ENCODE measurements around the gene MTOR. TPM values are rescaled to one million over a fixed set of nuclear protein-coding genes. Genes with fewer than 3 reads are reported as not detected.

MTOR gene
- total and polyA plus RNA-seq, 10 of the 15 experiments (the other 5 are each of a cell fraction or from before 2014, with no cell fraction given): 6.6 to 41.8 (median 29.8) TPM

DNA sequence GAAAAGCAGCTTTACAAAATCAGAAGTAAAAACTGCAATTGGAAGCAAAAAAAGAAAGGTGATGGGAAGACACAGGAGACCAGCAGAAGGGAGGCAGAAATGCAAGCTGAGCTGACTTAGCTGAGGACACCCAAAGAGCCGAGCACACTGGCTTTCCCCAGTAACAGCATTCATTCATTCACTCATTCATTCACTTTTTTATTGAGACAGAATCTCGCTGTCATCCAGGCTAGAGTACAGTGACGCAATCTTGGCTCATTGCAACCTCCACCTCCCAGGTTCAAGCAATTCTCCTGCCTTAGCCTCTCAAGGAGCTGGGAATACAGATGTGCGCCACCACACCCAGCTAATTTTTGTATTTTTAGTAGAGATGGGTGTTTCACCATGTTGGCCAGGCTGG, 65.0 kb downstream of the MTOR start:
- ATAC-seq (no peak), DNase-seq (ENCODE audit: low read depth, low spot score) (no peak), FAIRE-seq (no peak)
- no peak overlapping the region for H3K4me2 ChIP-seq (ENCODE audit: control insufficient read depth, insufficient read depth)
- no peaks in the 10 kb centered on the region for H3K79me2 ChIP-seq (ENCODE audit: control insufficient read depth, insufficient read depth, low read length)
- ChIA-PET RAD21 (ENCODE audit: unreplicated experiment) (no interaction called here), CTCF (no interaction called here), SMC1A (ENCODE audit: uncharacterized antibody, unreplicated experiment) (interaction anchor here (0.9 kb wide), 1 partner anchor 128 kb away, joined by 3 read pairs; no protein-coding TSS in a partner anchor), POLR2A (no interaction called here)
- in situ Hi-C loops (cut with MboI): no loop called here
- H3K4me3 ChIP-seq: no peak overlapping the region
- BruUV-seq (replicated peaks): no TSS peak
- H3K9ac ChIP-seq (ENCODE audit: control insufficient read depth, insufficient read depth, low read length): no peak overlapping the region
- H3K27me3 ChIP-seq (replicated peaks in 1 of 2; ENCODE audit: control insufficient read depth in 2 of 2, insufficient read depth in 2 of 2, low read length in 1 of 2): no peaks in the 10 kb centered on the region
- intact Hi-C loops (cut with micrococcal nuclease; ENCODE audit: unreplicated experiment): no loop called here
- 100% methylated on average over 4 of the region's 4 CpGs for WGBS (ENCODE audit: insufficient coverage, insufficient replicate concordance, low lambda C conversion rate, missing lambda C conversion rate)
- H2AFZ ChIP-seq (ENCODE audit: control insufficient read depth, low read depth, low read length): no peak overlapping the region
- H3K27ac ChIP-seq (ENCODE audit: control insufficient read depth, insufficient read depth): no peak overlapping the region
- no peaks in the 10 kb centered on the region for H4K20me1 ChIP-seq (ENCODE audit: control insufficient read depth, insufficient read depth)
- H3K4me1 ChIP-seq (ENCODE audit: control insufficient read depth, insufficient read depth, low read length): no peaks in the 10 kb centered on the region
- no peaks in the 10 kb centered on the region for H3K9me3 ChIP-seq (replicated peaks; ENCODE audit: control insufficient read depth, insufficient read depth, low read length)
- TF ChIP-seq, protein P1, sequence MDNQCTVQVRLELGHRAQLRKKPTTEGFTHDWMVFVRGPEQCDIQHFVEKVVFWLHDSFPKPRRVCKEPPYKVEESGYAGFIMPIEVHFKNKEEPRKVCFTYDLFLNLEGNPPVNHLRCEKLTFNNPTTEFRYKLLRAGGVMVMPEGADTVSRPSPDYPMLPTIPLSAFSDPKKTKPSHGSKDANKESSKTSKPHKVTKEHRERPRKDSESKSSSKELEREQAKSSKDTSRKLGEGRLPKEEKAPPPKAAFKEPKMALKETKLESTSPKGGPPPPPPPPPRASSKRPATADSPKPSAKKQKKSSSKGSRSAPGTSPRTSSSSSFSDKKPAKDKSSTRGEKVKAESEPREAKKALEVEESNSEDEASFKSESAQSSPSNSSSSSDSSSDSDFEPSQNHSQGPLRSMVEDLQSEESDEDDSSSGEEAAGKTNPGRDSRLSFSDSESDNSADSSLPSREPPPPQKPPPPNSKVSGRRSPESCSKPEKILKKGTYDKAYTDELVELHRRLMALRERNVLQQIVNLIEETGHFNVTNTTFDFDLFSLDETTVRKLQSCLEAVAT (IDR thresholded peaks at IDR 0.05): no peak
- TF ChIP-seq TARDBP (IDR thresholded peaks at IDR 0.05; ENCODE audit: borderline replicate concordance): no peak
- no peak for TF ChIP-seq ASH2L (IDR thresholded peaks at IDR 0.05; ENCODE audit: borderline replicate concordance, low read depth)
- TF ChIP-seq RELA (IDR thresholded peaks at IDR 0.05; ENCODE audit: borderline replicate concordance, partially characterized antibody): no peak
- TF ChIP-seq ATF7 (IDR thresholded peaks at IDR 0.05; ENCODE audit: low read depth): no peak
- TF ChIP-seq DPF2 (IDR thresholded peaks at IDR 0.05): no peak
- TF ChIP-seq PAX8 (IDR thresholded peaks at IDR 0.05): no peak
- TF ChIP-seq HDGF (IDR thresholded peaks at IDR 0.05): no peak
- TF ChIP-seq TCF7 (IDR thresholded peaks at IDR 0.05; ENCODE audit: borderline replicate concordance): no peak
- TF ChIP-seq, protein P2, sequence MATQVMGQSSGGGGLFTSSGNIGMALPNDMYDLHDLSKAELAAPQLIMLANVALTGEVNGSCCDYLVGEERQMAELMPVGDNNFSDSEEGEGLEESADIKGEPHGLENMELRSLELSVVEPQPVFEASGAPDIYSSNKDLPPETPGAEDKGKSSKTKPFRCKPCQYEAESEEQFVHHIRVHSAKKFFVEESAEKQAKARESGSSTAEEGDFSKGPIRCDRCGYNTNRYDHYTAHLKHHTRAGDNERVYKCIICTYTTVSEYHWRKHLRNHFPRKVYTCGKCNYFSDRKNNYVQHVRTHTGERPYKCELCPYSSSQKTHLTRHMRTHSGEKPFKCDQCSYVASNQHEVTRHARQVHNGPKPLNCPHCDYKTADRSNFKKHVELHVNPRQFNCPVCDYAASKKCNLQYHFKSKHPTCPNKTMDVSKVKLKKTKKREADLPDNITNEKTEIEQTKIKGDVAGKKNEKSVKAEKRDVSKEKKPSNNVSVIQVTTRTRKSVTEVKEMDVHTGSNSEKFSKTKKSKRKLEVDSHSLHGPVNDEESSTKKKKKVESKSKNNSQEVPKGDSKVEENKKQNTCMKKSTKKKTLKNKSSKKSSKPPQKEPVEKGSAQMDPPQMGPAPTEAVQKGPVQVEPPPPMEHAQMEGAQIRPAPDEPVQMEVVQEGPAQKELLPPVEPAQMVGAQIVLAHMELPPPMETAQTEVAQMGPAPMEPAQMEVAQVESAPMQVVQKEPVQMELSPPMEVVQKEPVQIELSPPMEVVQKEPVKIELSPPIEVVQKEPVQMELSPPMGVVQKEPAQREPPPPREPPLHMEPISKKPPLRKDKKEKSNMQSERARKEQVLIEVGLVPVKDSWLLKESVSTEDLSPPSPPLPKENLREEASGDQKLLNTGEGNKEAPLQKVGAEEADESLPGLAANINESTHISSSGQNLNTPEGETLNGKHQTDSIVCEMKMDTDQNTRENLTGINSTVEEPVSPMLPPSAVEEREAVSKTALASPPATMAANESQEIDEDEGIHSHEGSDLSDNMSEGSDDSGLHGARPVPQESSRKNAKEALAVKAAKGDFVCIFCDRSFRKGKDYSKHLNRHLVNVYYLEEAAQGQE (IDR thresholded peaks at IDR 0.05; ENCODE audit: low read depth, low read length): no peak
- no peak for TF ChIP-seq YY1 (IDR thresholded peaks at IDR 0.05; ENCODE audit: low read depth, low read length)
- TF ChIP-seq, protein P3, sequence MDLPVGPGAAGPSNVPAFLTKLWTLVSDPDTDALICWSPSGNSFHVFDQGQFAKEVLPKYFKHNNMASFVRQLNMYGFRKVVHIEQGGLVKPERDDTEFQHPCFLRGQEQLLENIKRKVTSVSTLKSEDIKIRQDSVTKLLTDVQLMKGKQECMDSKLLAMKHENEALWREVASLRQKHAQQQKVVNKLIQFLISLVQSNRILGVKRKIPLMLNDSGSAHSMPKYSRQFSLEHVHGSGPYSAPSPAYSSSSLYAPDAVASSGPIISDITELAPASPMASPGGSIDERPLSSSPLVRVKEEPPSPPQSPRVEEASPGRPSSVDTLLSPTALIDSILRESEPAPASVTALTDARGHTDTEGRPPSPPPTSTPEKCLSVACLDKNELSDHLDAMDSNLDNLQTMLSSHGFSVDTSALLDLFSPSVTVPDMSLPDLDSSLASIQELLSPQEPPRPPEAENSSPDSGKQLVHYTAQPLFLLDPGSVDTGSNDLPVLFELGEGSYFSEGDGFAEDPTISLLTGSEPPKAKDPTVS (IDR thresholded peaks at IDR 0.05; ENCODE audit: low read depth, low read length): no peak
- TF ChIP-seq, protein P4, sequence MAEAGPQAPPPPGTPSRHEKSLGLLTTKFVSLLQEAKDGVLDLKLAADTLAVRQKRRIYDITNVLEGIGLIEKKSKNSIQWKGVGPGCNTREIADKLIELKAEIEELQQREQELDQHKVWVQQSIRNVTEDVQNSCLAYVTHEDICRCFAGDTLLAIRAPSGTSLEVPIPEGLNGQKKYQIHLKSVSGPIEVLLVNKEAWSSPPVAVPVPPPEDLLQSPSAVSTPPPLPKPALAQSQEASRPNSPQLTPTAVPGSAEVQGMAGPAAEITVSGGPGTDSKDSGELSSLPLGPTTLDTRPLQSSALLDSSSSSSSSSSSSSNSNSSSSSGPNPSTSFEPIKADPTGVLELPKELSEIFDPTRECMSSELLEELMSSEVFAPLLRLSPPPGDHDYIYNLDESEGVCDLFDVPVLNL (IDR thresholded peaks at IDR 0.05; ENCODE audit: low read depth, low read length): no peak
- peaks cover 10 to 16% of the 10 kb centered on the region in 2 experiments; a peak in 3 of 4 replicates for H3K36me3 ChIP-seq (ENCODE audit: control insufficient read depth in 2 of 2, insufficient read depth in 2 of 2, low read length in 1 of 2)
